ENCODE measurements around the gene SH2D4B.
A peak's percentile ranks its signal among the peaks of the same experiment; 100 is the strongest.

The SH2D4B gene

DNA sequence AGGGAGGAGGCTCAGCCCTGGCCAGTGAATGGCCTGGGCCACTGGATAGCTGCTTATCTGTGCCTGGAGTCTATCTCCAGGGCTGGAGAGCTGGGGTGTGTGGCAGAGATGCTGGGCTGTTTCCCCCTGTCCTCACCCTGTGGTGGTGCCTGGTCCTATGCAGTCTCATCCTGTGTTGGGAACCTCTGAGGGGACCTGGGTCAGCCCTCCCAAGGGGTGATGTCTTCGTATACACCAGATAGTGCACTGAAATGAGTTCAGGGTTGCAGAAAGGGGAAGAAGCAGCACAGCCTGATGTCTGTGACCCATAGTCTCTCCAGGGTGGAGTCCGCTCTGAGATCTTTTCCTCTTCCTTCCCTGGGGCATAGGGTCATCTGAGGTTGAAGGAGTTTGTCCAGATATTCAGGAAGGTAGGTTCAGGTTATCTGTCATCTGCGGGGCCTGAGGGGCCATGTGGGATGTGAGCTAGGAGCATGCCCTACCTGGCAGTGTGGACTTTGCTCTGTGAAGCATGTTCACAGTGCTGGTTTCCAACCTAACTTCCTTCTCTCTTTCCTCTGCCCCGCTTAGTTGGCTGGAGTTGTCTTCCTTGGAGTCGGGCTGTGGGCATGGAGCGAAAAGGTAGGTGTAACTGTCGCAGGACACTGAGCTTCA is 33.4 kb upstream of the SH2D4B start:
- no peak for DNase-seq (ENCODE audit: low read depth)

DNA sequence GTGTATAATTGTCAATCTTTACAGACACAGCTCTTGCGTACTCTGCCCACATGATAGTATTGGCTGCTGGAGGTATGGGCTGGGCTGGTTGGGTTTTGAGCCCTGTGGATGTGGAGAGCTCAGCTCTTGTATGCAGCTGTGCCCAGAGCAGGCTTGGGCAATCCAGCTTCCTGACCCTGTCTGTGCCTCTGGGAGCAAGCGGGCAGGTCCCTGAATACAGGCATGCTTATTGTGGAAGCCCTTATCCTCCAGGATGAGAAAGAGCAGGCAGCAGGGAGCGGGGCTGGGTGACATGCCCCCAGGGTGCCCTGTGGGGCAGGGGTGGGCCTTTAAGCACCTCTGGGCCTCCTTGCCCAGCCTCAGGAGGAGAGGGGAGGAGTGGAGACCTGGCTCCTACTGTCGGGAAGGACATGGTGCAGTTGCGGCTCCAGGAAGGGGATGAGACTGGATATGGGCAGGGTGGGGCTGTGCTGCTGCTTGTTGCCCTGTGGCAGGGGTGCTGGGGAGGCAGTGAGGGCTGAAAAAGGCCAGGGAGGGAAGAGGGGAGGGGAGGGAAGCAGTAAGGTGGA is 32.7 kb upstream of the SH2D4B start:
- no peak for DNase-seq (ENCODE audit: low read depth)

DNA sequence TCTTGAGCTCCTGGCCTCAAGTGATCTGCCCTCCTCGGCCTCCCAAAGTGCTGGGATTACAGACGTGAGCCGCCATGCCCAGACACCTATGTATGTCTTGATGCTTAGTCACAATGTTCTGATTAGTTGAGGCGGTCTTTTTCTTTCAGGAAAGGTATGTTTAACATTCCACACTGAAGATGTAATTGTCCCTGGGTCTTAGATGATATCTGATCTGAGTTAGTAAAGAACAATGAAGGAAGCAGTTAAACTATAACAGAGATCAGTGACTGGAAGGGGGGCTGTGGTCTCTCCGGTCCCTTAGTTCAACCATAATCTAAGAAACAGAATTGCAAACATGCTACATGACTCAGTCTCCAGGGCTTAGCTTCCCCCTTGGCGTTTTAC is 31.5 kb upstream of the SH2D4B start:
- peak; percentile 86 for DNase-seq (ENCODE audit: low read depth)

DNA sequence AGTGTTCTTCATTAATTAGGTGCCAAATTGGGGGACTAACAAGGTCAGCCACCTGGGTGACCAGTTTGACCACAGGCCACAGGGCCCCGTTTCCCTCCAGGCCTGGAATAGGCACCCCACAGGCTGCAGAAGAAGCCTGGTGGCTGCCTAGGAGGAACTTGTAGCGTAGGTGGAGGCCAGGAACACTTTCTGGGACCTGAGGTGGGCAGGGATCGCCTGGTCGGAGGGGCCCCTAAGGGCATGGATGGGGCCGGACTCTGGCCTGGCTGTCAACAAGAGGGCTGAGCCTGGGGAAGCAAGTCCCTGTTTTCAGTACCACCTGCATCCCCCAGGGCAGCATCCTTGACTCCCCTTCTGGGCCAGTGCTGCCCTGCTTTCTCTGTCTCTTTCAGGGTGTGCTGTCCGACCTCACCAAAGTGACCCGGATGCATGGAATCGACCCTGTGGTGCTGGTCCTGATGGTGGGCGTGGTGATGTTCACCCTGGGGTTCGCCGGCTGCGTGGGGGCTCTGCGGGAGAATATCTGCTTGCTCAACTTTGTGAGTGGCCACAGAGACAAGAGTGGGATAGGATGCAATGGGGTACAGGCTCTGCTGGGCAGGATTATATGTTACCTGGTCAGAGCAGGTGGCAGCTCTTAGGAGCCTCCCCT is 30.7 kb upstream of the SH2D4B start:
- DNase-seq (ENCODE audit: low read depth), result no peak

DNA sequence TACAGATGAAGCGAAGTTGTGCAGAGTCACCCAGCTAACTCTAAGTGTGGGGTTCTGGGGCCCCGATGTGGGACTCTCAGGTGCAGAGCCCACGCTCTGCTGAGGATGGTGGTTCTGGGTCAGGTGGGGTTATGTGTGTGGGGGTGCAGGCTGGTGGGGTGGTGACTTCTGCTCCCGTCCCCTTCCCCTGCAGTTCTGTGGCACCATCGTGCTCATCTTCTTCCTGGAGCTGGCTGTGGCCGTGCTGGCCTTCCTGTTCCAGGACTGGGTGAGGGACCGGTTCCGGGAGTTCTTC is 28.6 kb upstream of the SH2D4B start:
- no peak for DNase-seq (ENCODE audit: low read depth)

DNA sequence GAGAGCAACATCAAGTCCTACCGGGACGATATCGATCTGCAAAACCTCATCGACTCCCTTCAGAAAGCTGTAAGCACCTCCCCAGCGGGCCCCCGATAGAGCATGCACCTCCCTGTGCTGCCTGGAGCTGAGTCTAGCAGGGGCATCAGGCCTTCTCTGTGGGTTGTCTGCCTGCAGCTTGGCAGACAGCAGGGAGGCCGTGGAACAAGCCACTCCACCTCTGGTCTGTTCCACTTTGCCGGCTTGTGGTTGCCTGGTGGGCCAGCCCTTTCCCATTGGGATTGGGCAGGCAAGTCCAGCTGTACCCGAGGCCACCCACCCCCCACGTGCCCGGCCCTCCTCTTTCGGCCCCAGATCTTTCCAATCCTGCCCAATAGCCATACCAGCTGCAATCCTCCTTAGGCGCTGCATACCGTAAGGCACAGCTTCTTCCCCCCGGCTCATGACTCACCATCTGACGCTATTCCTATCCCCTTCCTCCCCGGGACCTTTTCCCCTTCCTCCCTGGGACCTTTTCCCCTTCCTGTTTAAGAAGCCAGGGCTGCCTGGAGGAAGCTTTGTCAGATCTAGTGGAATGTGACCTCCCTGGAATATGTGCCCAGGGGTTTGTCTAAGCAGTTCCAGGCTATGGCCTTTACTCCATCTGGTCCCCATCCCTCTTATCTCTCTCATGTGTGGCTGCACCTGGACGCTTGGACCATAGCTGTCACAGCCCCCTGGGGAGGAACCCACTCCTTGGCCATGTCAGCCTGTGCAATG is 28.1 kb upstream of the SH2D4B start:
- DNase-seq (ENCODE audit: low read depth), result peak; percentile 86

DNA sequence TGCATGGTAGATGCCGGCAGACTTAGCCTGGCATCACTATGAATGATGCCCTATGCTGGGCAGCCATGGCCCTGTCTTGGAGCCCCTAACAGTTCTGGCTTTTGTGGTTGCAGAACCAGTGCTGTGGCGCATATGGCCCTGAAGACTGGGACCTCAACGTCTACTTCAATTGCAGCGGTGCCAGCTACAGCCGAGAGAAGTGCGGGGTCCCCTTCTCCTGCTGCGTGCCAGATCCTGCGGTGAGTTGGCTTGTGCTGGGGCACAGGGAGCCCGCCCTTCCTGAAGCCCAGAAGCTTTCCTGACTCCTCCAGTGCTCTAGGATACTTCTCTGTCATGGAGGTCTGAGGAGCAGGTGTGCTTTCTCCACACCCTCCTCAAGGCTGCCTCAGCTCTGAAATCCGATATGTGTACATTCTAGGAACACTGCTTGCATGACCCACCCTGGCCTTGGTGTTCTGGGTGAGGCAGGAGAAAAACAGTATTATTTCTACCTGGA is 25.6 kb upstream of the SH2D4B start:
- DNase-seq (ENCODE audit: low read depth), result no peak

DNA sequence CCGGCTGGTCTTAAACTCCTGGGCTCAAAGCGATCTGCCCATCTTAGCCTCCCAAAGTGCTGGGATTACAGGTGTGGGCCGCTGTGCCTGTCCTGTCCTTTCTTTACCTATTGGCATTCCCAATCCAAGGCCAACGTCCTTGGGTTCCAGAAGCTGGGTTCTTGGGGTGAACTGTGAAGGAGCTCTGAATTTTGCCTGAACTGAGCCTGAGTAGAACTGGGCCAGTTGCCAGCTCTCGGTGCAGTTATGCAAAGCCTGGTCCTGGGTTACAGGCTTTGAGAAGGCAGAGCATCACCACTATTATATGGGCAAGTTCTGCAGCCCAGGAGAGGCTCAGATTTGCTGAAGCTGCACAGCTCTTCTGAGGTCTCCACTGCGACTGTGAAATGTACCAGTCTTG is 24.6 kb upstream of the SH2D4B start:
- no peak for DNase-seq (ENCODE audit: low read depth)

DNA sequence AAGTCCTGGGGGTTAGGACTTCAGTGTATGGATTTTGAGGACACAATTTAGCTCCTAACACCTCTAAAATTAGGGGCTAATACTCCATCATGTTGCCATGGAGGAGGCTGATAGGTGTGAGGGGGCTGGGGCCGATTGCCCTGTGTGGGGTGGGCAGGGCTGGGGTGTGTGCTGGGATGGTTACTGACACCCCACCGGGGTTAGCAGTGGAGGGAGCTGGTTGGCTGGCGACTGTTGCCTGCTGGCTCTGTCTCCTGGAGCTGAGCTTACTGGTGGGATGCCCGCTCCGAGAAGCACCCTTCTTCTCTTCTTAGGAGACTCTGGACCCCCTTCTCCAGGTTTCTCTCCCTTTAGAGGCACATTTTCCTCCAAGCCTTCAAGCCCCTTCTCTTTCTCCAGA is 22.2 kb upstream of the SH2D4B start:
- no peak for DNase-seq (ENCODE audit: low read depth)

DNA sequence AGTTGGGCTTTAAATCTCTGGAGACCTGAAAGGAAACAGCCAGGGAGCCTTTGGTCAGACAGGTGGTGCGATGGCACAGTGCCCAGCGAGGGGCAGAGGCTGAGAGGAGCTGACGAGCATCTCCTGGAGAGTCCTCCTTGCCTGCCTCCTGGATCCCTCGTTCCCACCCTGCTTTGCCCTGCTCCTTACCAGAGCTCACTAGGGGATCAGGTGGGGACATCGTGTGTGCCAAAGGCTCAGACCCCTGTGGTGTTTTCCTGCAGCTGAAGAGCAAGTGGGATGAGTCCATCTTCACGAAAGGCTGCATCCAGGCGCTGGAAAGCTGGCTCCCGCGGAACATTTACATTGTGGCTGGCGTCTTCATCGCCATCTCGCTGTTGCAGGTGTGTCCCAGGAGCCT is 21.8 kb upstream of the SH2D4B start:
- no peak for DNase-seq (ENCODE audit: low read depth)

DNA sequence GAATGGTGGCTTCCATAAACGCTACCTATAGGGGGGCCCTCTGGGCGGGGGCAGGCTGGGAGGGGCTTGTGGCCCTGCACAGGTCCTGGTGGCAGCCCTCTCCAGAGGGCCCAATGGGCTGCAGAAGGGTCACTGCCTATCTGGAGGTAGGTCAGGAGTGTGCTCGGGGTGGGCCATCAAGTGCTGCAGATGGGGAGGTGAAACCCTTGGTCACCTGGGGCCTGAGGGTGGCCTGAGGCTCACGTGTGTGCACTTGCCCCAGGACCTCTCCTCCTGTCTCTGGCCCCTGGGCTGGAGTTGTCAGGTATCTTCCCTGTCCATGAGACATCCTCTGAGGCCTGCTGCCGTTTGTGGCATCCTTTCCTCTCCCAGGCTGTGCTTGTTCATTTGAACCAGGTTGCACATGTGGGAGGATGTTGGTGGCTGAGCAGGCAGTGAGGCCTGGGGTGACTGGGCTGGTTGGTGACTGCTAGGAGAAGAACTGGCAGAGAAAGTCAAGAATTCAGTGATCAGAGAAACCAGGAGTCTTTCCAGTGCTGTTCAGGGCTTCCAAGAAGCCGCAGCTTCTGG is 21.1 kb upstream of the SH2D4B start:
- DNase-seq (ENCODE audit: low read depth), result no peak

DNA sequence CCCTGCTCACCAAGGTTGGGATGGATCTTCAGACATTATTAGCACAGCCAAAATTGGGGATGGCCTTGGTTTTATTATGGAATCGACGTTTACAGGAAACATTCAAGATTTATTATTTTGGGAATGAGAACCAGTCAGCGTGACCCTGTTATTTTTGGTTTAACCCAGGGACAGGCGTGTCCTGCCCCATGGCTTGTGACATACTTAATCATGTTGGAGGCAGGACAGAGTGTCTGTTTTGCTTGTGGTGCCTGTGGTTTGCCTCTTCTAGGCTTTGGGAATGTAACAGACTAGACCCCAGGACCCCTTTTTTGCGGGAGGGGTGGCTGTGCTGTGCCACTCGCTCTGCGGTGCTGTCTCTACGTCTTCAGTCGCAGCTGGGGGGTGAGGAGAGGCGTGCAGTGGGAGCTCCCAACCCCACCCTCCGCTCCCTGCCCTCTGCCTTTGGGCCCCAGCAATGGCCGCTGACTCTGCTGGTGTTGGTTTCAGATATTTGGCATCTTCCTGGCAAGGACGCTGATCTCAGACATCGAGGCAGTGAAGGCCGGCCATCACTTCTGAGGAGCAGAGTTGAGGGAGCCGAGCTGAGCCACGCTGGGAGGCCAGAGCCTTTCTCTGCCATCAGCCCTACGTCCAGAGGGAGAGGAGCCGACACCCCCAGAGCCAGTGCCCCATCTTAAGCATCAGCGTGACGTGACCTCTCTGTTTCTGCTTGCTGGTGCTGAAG is 20.1 kb upstream of the SH2D4B start:
- DNase-seq (ENCODE audit: low read depth), result no peak

DNA sequence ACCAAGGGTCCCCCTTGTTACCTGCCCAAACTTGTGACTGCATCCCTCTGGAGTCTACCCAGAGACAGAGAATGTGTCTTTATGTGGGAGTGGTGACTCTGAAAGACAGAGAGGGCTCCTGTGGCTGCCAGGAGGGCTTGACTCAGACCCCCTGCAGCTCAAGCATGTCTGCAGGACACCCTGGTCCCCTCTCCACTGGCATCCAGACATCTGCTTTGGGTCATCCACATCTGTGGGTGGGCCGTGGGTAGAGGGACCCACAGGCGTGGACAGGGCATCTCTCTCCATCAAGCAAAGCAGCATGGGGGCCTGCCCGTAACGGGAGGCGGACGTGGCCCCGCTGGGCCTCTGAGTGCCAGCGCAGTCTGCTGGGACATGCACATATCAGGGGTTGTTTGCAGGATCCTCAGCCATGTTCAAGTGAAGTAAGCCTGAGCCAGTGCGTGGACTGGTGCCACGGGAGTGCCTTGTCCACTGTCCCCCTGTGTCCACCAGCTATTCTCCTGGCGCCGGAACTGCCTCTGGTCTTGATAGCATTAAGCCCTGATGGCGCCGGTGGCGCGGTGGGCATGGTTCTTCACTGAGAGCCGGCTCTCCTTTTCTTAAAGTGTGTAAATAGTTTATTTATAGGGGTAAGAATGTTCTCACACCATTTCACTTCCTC is 19.4 kb upstream of the SH2D4B start:
- no peak for DNase-seq (ENCODE audit: low read depth)

DNA sequence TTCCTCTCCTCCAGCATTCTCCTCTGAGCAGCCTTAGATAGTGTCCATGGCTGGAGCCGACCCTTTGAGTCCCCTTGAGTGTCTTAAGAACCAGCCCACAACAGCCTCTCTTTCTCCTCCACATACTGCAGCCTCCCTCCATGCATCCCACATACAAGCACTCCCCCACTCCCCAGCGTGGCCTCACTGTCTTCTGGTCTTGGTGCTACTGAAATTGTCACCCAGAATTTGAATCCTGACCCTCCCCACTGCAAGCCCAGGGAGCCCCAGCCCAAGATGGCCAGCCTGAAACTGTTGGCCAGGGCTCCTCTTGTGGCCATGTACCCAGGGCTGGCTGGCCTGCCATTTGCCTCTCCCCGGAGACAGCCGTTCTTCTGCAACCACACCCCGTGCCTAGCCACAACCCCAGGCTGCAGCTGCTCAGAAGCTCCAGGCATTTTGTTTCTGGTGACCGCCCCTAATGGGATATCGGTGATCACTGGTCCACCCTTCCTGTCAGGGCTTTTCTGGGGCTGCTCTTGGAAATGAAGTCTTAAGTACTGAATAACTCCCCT is 18.8 kb upstream of the SH2D4B start:
- no peak for DNase-seq (ENCODE audit: low read depth)

DNA sequence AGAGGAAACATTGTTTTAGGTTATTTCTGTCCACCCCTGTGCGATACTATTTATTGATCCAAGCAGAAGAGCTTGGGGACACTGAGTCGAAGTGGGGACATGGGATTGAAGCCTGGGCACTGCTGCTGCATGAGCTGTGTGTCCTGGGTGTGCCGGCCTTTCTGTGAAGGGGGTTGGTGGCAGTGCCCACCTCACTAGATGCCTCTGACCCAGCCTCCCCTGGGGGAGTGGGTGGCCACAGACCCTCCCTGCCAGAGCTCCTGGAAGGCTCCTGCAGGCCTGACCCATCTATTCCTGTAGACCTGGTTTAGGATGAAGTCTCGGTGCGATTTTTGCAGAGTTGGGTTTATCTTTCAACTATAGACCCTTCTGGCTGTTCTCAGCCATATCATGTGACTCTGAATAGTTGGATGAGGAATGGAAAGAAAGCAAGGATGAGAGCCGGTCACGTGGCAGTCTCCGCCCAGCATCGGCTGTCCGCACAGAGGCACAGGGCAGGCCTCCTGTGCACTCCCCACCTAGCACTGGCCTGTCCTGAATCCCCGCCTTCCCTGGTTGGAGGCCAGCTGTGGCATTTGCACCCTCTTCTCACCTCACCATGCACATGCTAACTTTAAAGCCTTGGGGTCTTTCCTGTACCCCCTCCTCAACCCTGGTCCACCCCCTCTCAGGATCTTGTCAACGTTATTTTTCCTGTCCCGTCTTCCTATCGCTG is 17.6 kb upstream of the SH2D4B start:
- DNase-seq (ENCODE audit: low read depth), result no peak

DNA sequence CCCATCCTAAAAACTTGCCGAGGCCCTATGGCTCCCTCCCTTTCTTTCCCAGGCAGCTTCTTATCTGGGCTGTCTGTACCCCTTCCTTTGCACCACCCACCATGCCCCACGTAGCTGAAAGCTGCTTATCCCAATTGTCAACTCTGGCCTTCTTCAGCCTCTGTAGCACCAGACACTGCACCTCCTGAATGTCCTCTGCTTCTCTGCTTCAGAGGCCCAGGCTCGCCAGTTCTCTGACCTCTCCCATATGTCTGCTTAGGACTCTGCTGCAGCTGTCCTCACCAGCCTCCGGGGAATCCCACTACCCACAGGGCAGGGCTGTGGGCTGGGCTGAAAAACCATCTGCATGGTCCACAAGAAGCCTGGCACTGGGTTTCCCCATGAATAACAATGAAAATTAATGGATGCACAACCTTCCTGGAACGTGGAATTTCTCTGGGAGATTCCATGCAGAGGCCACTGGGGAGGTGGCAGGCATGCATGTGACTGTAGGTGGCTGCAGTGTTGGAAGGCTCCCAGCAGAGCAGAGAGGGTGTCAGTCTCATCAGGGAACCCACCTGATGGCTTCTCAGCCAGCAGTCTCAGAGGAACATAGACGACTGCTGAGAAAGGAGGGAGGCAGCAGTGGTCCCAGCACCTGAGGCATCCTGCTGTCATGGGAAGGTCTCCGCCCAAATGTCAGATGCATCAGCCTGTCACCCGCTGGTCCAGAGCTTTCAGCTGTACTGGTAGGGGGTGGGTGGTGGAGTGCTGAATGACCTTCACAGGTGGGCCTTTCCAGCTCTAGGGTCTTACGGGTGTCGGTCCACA is 16.8 kb upstream of the SH2D4B start:
- no peak for DNase-seq (ENCODE audit: low read depth)

DNA sequence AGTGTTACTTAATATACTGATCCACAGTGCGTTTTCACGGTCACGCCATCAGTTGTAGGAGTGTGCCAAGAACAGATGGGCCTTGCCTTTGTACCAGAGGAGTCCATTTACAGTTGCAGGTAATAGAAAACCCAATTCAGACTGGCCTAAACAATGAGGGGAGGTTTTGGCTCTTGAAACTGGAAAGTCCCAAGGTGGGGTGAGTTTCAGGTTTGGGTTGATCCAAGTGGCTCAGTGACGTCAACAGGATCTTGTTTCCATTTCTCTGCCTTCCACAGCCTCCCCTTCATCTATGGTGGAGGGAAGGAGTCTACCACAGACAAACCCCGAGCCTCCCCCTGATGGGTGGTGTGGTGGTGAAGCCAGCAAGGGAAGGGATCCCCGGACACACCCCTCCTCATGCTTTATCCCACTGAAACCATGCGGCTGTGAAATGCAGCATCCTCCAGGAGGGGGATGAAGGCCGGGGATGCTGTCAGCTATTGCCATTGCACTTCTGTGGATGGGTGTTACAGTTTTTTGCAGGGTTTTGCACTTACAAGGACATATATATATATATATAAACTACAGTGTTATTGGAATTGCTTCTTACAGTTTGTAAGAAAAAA is 14.8 kb upstream of the SH2D4B start:
- no peak for DNase-seq (ENCODE audit: low read depth)

DNA sequence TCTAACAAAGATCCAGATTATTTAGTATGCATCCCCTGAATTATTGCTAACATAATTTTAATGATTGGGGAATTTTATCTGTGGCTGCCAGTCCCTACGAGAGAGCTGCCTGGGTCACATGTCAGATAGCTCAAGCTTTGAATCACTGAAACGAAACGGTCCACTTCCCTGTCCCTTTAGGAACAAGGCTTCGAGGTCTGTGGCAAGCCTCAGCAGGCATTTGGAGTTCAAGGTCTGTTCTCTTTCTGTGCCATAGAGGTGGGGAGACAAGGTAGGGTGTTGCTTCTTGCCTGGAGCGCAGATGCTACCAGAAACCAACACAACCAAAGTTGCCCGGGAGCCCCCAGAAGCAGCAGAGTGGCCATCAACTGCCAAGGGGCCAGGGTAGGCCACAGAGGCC is 13.9 kb upstream of the SH2D4B start:
- no peak for DNase-seq (ENCODE audit: low read depth)

DNA sequence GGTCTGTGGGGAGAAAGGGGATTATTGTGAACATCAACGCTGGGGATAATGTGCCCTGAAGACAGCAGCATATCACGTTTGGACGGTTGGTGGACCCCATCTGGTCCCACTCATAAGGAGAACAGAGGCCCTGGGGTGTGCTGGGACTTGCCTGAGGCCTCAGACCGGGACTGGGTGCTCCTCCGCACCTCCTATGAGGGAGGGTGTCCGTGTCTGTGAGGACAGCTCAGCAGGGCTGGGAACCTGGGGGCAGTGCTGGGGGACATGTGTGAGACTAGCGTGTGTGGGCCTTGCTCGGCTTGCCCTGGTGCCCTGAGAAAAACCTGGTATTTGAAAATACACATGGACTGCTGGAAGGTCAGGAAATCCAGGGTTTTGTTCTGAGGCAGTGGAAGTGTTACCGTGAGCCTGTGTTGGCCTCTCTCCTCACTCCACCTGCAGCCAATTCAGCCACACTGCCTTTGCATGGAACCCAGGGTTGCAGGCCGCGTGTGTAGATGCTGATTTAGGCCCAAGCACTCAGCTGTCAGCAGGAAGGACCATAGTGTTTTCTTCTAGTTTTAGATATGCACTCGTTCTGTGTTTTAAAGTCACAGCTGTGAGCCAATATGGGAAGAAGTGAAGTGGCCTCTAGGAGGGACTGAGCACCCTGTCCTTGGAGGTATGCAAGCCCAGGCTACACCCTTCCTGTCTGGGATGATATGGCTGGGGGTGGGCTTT is 13.4 kb upstream of the SH2D4B start:
- DNase-seq (ENCODE audit: low read depth), result no peak
